Activated CD8-positive, alpha-beta T cell treated with anti-CD3 and anti-CD28 coated beads for 36 hours (primary cell): ENCODE data around the gene NEDD4. TPM values are rescaled to one million over a fixed set of nuclear protein-coding genes. Genes with fewer than 3 reads are reported as not detected.
"Not testable (repeated sequence)": the region's sequence is repeated elsewhere in the genome, so short reads cannot be mapped to it uniquely, and the experiment has no call there.

ENCODE experiments used
- ATAC-seq: fragments of 200-7000 bp; cut with Tn5 transposase; one replicate; pipeline ENCODE4 v1.10.0; 2021; ENCODE audit warnings: mild to moderate bottlenecking, moderate library complexity
- CTCF ChIA-PET: fragments of 350-600 bp; sonication (Branson Sonifier 250); formaldehyde crosslinking; loops from one replicate; lab custom pipeline; 2021; ENCODE audit warnings: antibody characterized with exemption; lab: Charles Lee
- POLR2A ChIA-PET: fragments of 350-600 bp; sonication (Branson Sonifier 250); formaldehyde crosslinking; loops from one replicate; lab custom pipeline; 2021; ENCODE audit warnings: antibody characterized with exemption; lab: Charles Lee
- DNase-seq: peaks from one replicate; pipeline ENCODE4 v3.0.0-alpha.2; 2020
- H3K27ac Mint-ChIP-seq: one replicate; pipeline ENCODE4 v1.8.0; 2021; ENCODE audit warnings: mild to moderate bottlenecking, mixed read lengths
- H3K27me3 Mint-ChIP-seq: one replicate; pipeline ENCODE4 v1.8.0; 2021; ENCODE audit warnings: mixed read lengths
- H3K36me3 Mint-ChIP-seq: one replicate; pipeline ENCODE4 v1.8.0; 2021; ENCODE audit warnings: low read depth, mixed read lengths
- H3K4me1 Mint-ChIP-seq: one replicate; pipeline ENCODE4 v1.8.0; 2021; ENCODE audit warnings: low read depth, mixed read lengths
- H3K4me3 Mint-ChIP-seq: one replicate; pipeline ENCODE4 v1.8.0; 2021; ENCODE audit warnings: mild to moderate bottlenecking, moderate library complexity, mixed read lengths
- H3K9me3 Mint-ChIP-seq: one replicate; pipeline ENCODE4 v1.8.0; 2021; ENCODE audit warnings: mixed read lengths
- intact Hi-C: fragments of 100-400 bp; cut with micrococcal nuclease; formaldehyde crosslinking; loops from one replicate; pipeline ENCODE4 v1.10.0; 2022
- total RNA-seq, 2 experiments: library from RNA; stranded (reverse); gene quantifications; one replicate each; pipeline ENCODE4 v1.2.3, GENCODE V29; 2021
- TF ChIP-seq, protein P1 (sequence below): fragments of 200-600 bp; IDR thresholded peaks from one replicate; pipeline ENCODE4 v1.8.0; 2022; ENCODE audit warnings: antibody characterized with exemption, mild to moderate bottlenecking

Gene NEDD4
- total RNA-seq, 2 experiments from 2014 or later: 10.4 to 11.8 TPM

DNA sequence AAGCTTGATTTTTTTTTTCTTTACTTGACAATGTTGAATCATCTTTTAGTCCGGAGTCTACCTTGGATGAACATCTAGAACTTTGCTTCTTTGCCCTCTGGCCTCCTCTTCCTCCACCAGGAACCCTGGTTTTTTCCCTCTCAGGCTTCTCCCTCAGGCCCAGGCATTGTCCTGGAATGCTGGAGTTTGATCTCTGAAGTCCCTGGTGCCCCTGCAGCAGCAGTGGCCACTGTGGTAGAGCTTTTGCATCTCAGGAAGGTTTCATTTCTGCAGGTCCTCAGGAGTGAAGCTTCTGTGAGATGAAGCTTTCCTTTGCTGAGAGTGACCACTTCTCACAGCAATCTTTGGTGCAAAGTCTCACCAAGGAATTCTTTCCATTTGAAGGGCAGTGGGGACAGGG lies 39.0 kb upstream of the NEDD4 start:
- no peak overlapping the region for H3K27ac Mint-ChIP-seq
- no peak for ATAC-seq
- no peaks in the 10 kb centered on the region for H3K27me3 Mint-ChIP-seq
- TF ChIP-seq, protein P1, sequence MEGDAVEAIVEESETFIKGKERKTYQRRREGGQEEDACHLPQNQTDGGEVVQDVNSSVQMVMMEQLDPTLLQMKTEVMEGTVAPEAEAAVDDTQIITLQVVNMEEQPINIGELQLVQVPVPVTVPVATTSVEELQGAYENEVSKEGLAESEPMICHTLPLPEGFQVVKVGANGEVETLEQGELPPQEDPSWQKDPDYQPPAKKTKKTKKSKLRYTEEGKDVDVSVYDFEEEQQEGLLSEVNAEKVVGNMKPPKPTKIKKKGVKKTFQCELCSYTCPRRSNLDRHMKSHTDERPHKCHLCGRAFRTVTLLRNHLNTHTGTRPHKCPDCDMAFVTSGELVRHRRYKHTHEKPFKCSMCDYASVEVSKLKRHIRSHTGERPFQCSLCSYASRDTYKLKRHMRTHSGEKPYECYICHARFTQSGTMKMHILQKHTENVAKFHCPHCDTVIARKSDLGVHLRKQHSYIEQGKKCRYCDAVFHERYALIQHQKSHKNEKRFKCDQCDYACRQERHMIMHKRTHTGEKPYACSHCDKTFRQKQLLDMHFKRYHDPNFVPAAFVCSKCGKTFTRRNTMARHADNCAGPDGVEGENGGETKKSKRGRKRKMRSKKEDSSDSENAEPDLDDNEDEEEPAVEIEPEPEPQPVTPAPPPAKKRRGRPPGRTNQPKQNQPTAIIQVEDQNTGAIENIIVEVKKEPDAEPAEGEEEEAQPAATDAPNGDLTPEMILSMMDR: no peak
- peaks cover 3% of the 10 kb centered on the region for H3K9me3 Mint-ChIP-seq
- no peak overlapping the region for H3K4me3 Mint-ChIP-seq
- POLR2A ChIA-PET: no interaction called here
- H3K4me1 Mint-ChIP-seq: peaks cover 9% of the 10 kb centered on the region
- DNase-seq: no peak
- peaks cover 3% of the 10 kb centered on the region for H3K36me3 Mint-ChIP-seq
- CTCF ChIA-PET: interaction anchor here (1.3 kb wide), 1 partner anchor 16 kb away, joined by 3 read pairs; no protein-coding TSS in a partner anchor
- intact Hi-C loops: no loop called here

DNA sequence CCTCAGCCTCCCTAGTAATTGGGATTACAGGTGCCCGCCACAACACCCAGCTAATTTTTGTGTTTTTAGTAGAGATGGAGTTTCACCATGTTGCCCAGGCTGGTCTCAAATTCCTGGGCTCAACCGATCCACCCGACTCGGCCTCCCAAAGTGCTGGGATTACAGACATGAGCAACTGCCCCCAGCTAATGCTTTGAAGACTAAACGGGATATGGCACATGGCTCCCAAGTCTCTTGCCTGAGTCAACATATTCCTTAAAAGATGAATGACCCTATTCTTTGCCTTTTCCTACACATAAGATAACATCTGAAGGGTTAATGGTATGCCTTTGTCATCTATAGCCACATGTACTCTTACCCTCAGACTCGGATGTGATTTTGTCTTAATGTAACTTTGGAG lies 38.4 kb upstream of the NEDD4 start:
- H3K36me3 Mint-ChIP-seq: peaks cover 2% of the 10 kb centered on the region
- peaks cover 2% of the 10 kb centered on the region for H3K9me3 Mint-ChIP-seq
- no peak overlapping the region for H3K4me3 Mint-ChIP-seq
- ChIA-PET POLR2A (no interaction called here), CTCF (interaction anchor here (1.3 kb wide), 1 partner anchor 16 kb away, joined by 3 read pairs; no protein-coding TSS in a partner anchor)
- TF ChIP-seq, protein P1: no peak
- H3K27me3 Mint-ChIP-seq: no peaks in the 10 kb centered on the region
- no peak for DNase-seq
- no peak for ATAC-seq
- peaks cover 8% of the 10 kb centered on the region for H3K4me1 Mint-ChIP-seq
- intact Hi-C loops: no loop called here
- H3K27ac Mint-ChIP-seq: no peak overlapping the region

DNA sequence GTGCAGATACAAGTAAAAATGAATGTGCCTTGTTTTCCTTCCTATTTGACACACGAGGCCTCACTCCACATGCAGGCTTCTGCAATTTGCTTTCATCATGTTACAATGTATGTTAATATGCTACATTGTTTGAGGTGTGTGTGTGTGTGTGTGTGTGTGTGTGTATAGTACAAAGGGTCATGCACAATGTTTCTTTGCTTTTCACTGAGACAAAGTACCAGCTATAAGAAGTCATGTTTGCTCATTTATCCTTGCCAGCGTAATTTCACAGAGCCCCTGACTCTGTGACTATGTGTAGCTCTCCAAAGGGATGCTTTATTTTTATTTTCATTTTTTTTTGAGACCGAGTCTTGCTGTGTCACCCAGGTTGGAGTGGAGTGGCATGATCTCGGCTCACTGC lies 38.0 kb upstream of the NEDD4 start:
- TF ChIP-seq, protein P1: no peak
- DNase-seq: no peak
- no peaks in the 10 kb centered on the region for H3K27me3 Mint-ChIP-seq
- POLR2A ChIA-PET: no interaction called here
- H3K27ac Mint-ChIP-seq: no peak overlapping the region
- ATAC-seq: no peak
- peaks cover 8% of the 10 kb centered on the region for H3K4me1 Mint-ChIP-seq
- intact Hi-C loops: no loop called here
- H3K4me3 Mint-ChIP-seq: no peak overlapping the region
- no peaks in the 10 kb centered on the region for H3K36me3 Mint-ChIP-seq
- H3K9me3 Mint-ChIP-seq: no peaks in the 10 kb centered on the region
- CTCF ChIA-PET: interaction anchor here (1.3 to 1.4 kb wide), 2 partner anchors 17 to 30 kb away, joined by 3 read pairs; no protein-coding TSS in a partner anchor

DNA sequence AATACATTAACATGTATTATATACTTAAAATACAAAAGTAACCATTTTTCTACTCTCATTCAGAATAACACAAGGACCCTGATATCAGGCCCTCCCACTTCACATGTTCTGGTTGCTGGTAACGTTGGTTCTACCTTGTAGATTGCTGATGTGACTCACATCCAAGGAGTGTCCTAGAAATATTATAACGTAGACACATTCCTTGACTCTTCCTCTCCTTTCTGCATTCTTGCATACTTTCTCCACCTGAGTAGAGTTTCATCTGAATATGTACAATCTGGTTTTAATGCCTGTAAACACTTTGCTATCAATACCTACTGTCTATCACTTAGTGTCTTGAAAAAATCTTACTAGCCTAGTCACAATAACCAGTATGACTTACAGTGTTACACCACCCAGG lies 35.0 kb upstream of the NEDD4 start:
- DNase-seq (no peak), ATAC-seq (no peak)
- intact Hi-C loops: no loop called here
- Mint-ChIP-seq H3K4me1 (no peaks in the 10 kb centered on the region), H3K27me3 (peaks cover 5% of the 10 kb centered on the region), H3K9me3 (peaks cover 2% of the 10 kb centered on the region), H3K27ac (no peak overlapping the region), H3K36me3 (no peaks in the 10 kb centered on the region), H3K4me3 (no peak overlapping the region)
- ChIA-PET CTCF (no interaction called here), POLR2A (no interaction called here)
- TF ChIP-seq, protein P1: no peak

DNA sequence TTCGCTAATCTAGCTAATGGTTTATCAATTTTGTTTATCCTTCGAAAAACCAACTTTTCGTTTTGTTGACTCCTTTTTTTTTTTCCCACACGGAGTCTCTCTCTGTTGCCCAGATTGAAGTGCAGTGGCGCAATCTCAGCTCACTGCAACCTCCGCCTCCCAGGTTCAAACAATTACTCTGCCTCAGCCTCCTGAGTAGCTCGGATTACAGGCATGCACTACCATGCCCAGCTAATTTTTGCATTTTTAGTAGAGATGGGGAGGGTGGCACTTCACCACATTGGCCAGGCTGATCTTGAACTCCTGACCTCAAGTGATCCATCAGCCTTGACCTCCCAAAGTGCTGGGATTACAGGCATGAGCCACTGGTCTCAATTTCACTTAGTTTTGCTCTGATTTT lies 29.7 kb upstream of the NEDD4 start:
- POLR2A ChIA-PET, H3K4me3 Mint-ChIP-seq, H3K36me3 Mint-ChIP-seq, H3K4me1 Mint-ChIP-seq, CTCF ChIA-PET, intact Hi-C loops, DNase-seq, ATAC-seq, H3K9me3 Mint-ChIP-seq, H3K27ac Mint-ChIP-seq: not testable (repeated sequence)
- peaks cover 15% of the 10 kb centered on the region for H3K27me3 Mint-ChIP-seq
